Retina (tissue), 1 donor: ENCODE data around the gene SEMA3D.
"Not testable (repeated sequence)": the region's sequence is repeated elsewhere in the genome, so short reads cannot be mapped to it uniquely, and the experiment has no call there.

Experiments
- DNase-seq: peaks from one replicate; pipeline ENCODE4 v3.0.0-alpha.2; 2016

SEMA3D gene

DNA sequence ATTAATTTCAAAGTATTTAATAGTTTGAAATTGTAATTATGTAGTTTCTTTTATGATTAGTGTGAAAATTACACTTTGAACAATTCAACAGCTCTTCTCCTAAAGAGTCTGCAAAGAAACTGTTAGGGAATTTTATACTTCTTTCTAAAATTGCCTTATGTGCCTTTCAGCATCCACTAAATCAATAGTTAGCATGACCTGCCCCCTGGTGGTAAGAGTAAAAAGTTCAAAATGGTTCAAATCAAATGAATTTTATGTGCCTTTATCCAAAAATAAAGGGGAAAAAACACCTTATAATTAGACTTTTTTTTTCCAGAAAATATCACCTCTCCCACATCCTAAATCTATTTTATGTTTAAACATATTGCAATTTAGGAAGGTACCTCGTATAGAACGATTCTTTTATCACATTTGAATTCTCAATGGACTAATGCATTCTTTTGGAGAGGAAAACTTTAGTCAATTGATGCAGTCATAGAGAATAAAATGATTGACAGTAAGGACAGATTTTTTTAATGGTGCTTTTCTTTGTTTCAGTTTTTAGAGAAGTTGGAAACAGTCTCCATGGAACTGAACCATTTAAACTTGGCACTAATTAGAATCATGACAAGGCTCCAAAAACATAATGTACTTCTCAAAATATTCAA is 163.7 kb downstream of the SEMA3D start:
- DNase-seq: peak; percentile 70

DNA sequence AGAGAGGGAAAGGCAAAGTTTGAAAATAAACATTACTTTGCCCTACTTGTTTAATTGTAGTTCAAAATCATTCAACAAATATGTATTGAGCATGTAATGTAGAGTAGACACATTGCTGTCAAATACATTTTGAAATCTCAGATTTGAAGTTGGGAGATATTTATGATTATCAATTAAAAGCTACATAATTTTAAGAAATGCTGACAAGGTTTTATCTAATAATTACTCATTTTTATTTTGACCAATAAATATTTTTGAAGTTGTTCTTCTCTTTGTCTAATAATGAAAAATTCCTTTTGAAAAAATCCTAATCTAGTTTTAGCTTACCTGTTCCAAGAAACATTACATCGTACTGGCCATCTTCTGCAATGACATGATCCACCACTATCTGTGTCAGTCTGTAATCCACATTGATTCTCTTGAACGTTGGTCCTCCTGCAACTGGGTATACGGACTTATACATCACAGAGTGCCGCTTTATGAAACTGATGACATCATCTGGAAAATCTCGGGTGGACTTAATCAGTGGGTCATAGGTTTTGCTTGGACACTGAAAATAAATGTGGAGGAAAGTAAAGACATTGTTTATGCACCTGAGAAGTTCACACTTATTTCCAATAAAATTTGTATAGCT is 164.7 kb downstream of the SEMA3D start:
- no peak for DNase-seq

DNA sequence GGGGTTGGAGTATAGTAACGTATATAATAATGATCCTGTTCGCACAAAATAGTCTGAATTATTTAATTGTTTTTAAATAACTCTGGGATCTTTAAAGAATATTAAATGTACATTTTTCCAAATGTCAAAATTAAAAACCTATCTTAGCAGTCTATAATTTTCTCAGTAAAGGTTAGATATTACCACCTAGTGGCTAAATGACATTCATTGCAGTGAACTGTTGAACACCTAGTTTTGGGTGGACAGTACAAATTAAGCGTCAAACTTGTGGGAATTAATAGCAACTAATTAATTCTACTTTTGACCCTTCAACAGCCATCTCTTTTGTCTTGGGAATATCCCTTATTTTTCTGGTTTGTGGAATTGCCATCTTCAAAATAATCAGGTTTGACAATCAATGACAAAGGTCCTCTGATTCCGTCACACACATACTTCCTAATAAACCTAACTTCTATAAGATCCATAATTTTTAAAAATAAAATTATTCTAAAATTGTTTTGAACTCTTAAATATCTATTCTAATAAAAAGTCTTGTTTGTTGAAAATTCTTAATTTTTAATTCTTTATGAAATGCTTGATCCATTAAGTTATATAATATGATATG is 165.7 kb downstream of the SEMA3D start:
- DNase-seq: no peak

DNA sequence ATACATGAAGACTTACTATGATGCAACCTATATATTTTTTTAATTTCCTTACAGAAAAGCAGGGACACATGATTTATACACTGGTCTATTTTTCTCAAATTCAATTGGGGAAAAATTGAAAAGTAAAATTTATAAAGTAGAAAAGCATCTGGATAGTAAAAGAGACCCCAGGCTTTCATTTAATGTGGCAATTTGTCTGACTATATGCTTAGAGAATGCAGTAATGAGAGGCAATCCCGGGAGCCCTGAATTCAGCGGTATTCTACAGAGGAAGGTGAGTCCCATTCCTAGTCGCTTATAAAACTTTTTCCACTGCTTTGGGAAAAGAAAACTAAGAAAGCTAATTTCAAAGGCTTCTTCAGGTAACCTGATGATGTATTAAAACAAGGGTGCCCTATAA is 167.1 kb downstream of the SEMA3D start:
- DNase-seq: no peak

DNA sequence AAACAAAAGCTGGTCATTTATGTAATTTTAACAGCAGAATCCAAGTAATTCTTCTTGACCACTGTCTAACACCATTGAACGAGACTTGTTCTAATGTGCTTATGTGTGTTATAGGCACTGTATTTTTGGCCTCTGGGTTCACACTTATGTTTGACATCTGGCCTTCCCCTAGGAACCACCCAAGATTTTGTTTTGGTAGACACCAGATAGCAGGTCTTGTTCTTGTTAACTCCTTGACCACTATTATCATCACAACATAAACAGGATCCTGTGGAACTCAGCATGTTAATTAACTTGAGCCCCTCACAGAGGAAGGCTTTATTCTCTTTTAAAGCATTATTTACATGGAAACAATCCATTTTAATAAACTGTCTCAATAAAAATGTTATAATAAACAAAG is 167.7 kb downstream of the SEMA3D start:
- DNase-seq: no peak

DNA sequence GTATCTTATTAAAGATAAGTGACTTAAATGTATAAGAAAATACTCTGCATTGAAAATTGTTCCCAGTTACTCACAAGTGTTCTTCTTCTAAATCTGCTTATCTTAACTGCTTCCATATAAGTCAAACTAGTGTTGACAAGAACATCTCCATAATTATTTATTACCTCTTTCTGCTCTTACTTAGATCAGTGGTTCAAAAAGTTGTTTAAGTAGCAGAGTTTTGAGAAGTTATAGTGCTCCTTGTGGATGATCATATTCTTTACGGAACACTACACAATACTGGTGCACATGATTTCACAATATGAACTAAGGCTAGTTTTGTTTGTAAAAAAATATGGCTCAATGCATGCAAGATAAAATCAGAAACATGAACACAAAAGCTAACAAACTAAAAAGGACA is 168.4 kb downstream of the SEMA3D start:
- DNase-seq: no peak

DNA sequence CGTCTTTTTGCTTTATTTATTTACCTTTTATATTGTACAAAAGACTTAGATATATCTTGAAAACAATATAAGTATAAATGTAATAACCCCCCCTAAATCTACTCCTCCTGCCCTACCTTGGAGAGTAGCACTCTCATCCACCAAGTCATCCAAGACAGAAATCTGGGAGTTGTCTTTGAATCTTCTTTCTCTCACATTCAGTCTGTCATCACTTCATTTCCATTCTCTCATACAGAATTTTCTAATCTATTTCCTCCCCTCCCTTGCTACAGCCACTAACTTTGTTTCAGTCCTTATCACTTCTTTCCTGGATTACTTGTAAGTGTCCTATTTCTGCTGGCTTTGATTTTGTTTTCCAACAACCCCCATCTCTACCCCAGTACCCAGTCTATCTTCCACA is 170.6 kb downstream of the SEMA3D start:
- no peak for DNase-seq

DNA sequence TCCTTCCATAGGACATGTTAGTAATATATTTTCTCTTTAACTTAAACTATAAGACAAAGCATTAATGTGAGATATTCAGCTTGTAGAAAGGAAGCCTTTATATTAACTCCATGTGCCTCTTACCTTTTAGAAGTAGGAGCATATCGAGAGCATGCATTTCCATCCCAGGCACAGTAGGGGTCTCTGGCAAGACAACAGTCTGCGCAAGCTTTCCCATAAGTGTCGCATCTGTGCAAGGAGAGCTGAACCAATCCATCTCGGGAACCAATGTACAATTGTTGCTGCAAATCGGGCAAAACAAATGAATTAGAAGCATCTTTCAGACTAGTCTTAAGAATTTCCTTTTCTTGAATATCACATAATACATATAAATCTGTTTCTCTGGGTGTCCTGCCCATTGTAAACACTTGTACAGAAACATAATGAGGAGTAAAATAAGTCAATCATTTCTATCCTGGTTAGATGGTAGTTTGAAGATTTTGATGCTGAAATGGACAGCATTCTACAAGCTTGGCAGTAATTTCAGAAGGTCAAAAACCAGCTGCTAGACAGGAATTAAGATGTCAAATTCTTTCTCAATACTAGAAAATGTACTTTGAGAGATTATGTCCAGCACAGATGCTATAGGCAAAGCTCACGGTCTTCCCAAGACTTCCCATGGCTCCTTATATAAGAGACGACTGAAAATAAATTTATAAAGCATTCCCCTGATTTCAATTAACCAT is 171.8 kb downstream of the SEMA3D start:
- no peak for DNase-seq

DNA sequence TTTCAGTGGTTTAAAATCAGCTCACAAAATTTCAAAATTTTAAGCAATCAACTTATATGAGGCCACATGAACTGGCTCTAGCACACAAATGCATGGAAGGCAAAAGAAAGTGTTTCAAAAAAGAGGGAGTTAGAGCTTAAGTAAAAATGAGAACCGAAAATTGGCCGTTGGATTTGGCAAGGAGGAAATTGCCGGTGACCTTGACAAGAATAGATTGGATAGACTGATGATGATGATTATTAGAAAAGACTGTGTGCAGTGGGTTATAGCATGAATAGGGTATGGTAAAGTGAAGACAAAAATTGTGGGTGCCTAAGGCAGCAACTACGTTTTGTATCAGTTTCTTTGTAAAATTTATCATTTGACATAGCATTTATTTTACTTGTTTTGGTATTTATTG is 175.7 kb downstream of the SEMA3D start:
- no peak for DNase-seq

DNA sequence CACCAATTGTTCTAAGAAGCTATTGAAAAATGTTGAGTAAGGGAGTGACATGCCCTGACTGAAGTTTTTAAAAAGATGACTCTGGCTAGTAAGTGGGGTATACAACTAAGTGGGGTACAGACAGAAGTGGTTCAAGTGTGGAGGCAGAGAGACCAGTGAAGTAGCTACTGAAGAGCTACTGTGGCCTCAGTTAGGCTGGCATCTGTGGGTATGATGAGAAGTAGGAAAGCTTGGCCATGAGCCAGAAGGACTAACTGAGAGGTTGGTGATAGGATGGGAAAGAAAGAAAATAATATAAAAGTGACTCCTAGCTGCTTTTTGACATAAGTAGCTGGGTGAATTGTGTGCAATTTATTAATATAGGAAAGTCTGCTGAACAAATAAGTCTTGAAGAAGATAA is 176.6 kb downstream of the SEMA3D start:
- DNase-seq: no peak

DNA sequence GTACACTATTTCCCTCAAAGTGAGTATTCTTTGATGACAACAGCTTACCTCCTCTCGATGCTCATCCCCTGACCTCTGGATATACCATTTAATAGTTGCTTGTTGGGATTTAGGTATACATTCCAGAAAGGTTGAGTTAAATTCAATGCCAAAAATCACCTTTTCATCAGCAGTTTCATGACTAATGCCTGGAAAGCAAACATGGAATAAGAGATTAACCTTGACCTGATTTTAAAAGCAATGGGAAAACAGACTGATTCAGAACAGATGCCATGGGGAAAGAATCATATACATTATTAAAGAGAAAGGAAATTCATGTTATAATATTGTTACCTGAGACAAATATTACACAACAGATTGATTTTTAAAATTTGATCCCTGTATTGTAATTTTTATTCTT is 180.1 kb downstream of the SEMA3D start:
- DNase-seq: no peak

DNA sequence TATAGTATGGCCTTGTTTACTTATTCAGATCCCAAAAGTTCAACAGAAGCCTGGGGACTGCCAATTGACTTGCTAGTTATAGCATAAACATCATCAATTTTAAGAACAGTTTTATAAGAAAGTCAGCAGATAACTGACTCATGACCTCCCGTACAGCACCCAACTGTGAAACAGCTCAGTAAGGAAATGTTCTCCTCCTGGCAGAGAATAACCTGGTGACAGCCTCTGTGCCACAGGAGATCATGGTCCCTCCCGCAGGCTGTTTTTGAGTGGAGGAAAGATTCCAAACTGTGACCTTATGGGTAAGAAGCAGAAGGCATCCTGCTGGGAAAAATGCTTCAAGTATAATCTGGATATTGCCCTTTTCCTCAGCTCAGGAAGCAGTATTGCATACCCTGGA is 182.5 kb downstream of the SEMA3D start:
- DNase-seq: no peak

DNA sequence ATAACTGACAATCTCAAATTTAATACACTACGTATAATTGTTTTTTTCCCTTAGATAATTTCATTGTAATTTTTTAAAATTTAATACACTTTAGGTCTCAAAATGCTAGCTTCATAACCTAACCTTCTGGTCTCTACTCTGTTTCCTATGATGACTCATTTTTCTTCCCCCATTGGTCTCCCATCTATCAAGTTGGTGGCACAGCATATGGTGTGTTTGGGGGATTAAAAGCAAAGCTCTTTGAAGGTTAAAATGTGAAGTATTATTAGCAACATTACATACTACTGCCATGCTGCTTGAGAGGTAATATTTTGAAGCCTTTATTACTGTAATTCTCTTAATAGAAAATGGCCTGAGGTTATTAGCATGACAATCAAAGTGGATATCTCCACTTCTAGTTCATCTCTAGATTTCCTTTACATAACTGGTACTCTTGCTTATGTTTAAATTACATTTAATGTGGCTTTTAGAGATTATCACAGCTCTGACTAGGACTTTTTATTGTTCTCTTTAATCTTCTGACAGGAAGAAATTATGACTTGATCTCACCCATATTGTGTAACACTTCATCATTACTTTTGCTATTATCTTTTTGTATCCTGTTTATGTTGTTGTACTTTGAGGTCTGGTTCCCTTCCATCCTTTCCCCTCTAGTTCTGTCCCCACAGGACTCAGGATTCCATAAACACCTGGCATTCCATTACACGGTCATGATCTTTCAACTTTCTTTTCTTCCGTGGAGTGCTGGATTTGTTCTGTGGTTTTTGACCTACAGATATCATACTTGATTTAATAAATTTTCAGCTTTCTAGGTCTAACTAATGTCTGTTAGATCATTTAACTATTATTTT is 185.1 kb downstream of the SEMA3D start:
- DNase-seq: no peak

DNA sequence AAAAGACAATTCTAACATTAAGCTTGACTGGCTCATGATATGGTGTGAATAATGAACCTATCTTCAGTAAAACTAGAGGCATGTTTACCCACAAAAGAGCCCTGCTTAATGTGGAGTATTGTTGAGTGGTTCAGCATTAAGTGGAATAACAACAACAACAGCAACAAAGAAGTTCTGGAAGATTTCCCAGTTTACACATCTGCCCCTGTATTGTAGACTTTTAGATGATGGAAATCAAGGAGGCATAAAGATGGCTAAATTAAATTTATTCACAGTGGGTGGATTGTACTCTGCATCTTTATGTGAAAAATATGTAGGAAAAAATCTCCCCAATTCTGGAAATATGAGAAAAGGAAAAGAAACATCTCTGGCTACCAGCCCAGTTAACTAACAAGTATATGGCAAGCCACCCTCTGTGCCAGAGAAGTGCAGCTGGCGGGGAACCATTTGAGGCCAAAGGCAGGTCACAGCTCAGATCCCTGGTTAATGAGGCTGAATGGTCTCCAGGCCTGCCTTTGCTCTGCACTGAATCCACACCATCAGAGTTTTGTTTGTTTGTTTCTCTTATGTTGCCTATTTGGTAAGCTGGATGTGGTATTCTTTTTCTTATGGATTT is 186.0 kb downstream of the SEMA3D start:
- no peak for DNase-seq

DNA sequence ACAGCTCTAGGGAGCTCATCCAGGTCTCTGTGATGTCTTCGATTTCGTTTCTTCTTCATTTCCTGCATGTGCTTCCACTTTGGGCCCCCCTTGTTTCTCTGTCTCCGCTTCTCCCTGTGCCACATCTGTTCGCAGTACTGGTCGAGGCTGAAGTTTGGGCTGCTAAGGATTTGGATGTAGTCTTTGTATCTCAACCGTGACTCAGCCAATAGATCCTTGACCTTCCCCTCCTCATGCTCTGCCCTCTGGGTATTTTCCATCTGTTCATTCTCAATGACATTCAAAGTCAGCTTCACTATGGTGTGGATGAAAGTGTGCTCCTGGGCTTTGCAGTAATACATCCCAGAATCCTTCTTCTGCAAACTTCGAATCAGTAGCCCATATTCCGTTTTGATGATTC is 187.4 kb downstream of the SEMA3D start:
- no peak for DNase-seq

DNA sequence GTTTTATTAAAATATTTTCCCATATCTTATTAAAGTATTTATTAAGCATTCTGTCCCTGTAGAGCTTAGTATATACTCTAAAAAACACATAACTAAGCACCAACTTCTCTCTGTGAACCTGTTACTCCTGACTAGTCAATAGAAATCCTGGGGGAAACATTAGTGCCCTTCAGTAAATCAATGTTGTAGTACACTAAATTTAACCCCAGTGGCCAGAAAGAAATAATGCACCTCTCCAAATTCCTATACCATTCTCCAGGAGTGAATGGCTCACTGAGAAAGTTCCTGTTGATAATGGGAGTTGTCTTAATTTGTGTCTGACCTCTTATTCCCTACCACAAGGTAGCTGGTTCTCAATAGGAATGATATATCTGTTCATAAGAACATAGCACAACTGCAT is 188.2 kb downstream of the SEMA3D start:
- DNase-seq: no peak

DNA sequence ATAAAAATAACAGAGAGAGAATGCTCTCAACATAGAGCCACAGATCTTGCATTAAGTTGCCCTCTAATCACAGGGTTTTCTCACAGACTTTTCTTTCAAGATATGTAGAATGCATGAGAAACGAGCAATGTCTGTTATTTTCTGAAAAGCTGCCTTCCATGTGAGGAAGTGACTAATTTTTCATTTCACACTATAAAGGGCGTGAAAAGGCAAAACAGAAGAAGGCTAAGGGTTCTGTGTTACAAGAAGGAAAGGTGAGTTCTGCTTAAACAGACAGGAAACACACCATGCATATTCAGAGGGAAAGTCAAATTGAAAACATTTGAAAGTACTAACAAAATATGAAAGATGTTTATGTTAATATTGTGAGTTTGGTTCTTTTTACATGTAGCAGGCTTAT is 189.2 kb downstream of the SEMA3D start:
- no peak for DNase-seq

DNA sequence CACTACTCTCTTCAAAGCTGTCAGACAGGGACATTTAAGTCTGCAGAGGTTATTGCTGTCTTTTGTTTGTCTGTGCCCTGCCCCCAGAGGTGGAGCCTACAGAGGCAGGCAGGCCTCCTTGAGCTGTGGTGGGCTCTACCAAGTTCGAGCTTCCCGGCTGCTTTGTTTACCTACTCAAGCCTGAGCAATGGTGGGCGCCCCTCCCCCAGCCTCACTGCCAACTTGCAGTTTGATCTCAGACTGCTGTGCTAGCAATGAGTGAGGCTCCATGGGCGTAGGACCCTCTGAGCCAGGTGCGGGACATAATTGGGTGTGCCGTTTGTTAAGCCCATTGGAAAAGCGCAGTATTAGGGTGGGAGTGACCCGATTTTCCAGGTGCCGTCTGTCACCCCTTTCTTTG is 193.9 kb downstream of the SEMA3D start:
- not testable (repeated sequence) for DNase-seq

DNA sequence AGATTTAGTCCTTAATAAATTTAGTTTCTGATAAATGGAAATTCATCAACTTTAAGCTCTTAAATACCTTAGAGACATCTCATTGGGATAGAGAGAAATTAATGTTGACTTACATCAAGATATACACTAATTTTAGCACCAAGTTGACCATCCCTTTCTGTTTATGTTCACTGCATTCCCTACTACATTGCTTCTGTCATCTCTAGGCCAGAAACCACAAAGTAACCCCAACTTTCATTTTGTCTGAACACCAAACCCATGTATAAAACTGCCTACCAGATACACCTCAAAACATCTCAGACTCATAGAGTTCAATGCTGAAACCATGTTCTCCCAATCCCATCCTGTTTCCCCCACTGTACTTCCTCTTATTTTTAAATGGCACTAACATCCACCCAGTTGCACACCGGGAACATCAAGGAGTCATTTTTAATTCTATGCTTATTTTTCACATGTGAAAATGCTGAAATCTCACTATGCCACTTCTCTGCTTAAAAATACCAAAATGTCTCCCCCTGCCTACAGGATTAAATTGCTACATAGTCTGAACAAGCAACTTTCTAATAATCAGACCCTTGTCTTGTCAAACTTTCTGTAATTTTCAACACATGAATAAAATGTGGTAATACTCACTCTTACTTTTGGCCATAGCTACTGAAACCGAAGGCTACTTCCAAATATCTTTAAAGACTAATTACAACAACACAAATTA is 201.6 kb downstream of the SEMA3D start:
- no peak for DNase-seq

DNA sequence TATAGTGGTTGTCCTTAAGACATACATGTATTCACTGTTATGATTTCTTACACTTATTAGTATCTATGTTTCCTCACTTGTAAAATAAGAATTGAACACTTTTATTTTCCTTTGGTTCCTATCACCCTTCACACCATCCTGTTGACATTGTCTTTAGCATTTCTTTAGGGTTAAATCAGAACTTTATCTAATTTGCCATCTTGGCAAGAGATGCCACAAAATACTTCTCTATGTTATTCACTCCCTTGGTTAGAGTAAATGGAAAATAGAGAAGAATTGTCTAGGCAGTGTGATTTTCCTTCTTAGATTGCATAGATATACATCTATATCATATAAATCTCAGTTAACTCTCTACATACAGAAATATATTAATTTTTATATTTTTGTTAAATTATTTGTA is 204.7 kb downstream of the SEMA3D start:
- DNase-seq: no peak

DNA sequence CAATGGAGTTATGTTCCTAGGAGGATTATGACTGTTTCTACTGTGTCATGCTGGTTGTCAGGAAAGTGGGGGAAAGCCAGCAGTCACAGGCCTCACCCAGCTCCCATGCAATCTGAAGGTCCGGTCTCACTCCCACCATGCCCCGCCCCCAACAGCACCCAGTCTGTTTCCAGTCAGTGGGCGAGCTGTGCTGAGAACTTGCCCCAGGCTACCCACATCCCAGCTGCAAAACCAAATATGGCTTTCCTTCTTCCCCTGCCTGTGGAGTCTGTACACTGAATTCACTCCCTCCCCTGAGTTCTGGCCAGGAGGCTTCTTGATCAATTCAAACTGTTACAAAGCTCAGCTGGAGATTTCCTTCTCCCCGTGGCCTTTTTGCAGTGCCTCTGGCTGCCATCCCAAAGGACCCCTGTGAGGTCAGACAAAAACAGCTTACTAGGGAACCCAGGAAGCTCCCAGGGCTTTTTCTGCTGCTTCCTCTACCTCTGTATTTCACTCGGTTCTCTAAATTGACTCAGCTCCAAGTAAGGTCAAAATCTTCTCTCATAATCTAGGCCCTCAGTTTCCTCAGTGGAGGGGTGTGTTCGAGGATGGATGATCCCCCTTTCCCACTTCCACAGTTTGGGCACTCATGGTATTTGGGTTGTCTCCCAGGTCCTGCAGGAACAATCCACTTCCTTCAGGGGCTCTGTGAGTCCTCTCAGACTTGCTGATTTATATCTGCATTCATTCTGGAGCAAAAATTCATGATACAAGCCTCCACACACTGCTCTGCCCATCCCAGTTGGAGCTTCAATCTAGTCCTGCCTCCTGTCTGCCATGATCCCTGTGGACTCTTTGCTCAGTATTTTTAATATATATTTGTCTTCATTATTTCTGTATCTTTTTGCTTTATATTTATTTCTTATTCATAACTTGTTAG is 205.5 kb downstream of the SEMA3D start:
- no peak for DNase-seq
